Loucy (cell line): ENCODE measurements around the gene STAC3.
A peak's percentile ranks its signal among the peaks of the same experiment; 100 is the strongest.

Source experiments
- H2AFZ ChIP-seq: fragments of 200-600 bp; sonication (generic); 2 replicates; pipeline ENCODE4 v1.6.0; 2016; ENCODE audit warnings: antibody characterized with exemption, mild to moderate bottlenecking, low read length, moderate library complexity
- H3F3A ChIP-seq: fragments of 200-600 bp; 2 replicates; pipeline ENCODE4 v1.6.0; 2016; ENCODE audit warnings: antibody characterized with exemption, low read depth, mild to moderate bottlenecking
- H3K27me3 ChIP-seq: fragments of 200-600 bp; sonication (generic); 2 replicates; pipeline ENCODE4 v1.6.1; 2014; ENCODE audit warnings: low read length, mild to moderate bottlenecking; ENCODE audit not compliant: insufficient read depth, poor library complexity, severe bottlenecking
- H3K36me3 ChIP-seq: fragments of 200-600 bp; sonication (generic); 2 replicates; pipeline ENCODE4 v1.6.1; 2016; ENCODE audit warnings: low read length; ENCODE audit not compliant: insufficient read depth
- H3K4me1 ChIP-seq: fragments of 200-600 bp; sonication (generic); 2 replicates; pipeline ENCODE4 v1.5.1; 2014; ENCODE audit warnings: low read length, mild to moderate bottlenecking; ENCODE audit not compliant: insufficient read depth, poor library complexity, severe bottlenecking
- H3K4me2 ChIP-seq: fragments of 200-600 bp; sonication (generic); 2 replicates; pipeline ENCODE4 v1.6.0; 2014; ENCODE audit warnings: antibody characterized with exemption, low read length, low read depth, mild to moderate bottlenecking; ENCODE audit not compliant: poor library complexity, severe bottlenecking
- H3K4me3 ChIP-seq: fragments of 200-600 bp; sonication (generic); 2 replicates; pipeline ENCODE4 v1.5.1; 2014; ENCODE audit warnings: low read length, mild to moderate bottlenecking, mixed read lengths; ENCODE audit not compliant: poor library complexity, severe bottlenecking
- H3K79me2 ChIP-seq: fragments of 200-600 bp; sonication (generic); 2 replicates; pipeline ENCODE4 v1.6.1; 2014; ENCODE audit warnings: low read length; ENCODE audit not compliant: insufficient read depth
- H3K9ac ChIP-seq: fragments of 200-600 bp; sonication (generic); 2 replicates; pipeline ENCODE4 v1.6.0; 2014; ENCODE audit warnings: mild to moderate bottlenecking, low read depth, low read length, moderate library complexity; ENCODE audit not compliant: poor library complexity, severe bottlenecking
- H3K9me2 ChIP-seq: fragments of 200-600 bp; sonication (generic); replicated peaks from 2 replicates; pipeline ENCODE4 v1.6.1; 2016; ENCODE audit warnings: low read depth, low read length, mixed read lengths
- H3K9me3 ChIP-seq: fragments of 200-600 bp; sonication (generic); 2 replicates; pipeline ENCODE4 v1.6.1; 2014; ENCODE audit warnings: mild to moderate bottlenecking, antibody characterized with exemption, low read length, low read depth; ENCODE audit not compliant: insufficient read depth
- H4K20me1 ChIP-seq: fragments of 200-600 bp; sonication (generic); 2 replicates; pipeline ENCODE4 v1.6.0; 2014; ENCODE audit warnings: antibody characterized with exemption, low read length, mild to moderate bottlenecking; ENCODE audit not compliant: insufficient read depth, poor library complexity, severe bottlenecking
- CTCF ChIP-seq: fragments of 200-600 bp; sonication (generic); conservative IDR thresholded peaks from 2 replicates; pipeline ENCODE4 v1.5.1; 2014; ENCODE audit warnings: mild to moderate bottlenecking, antibody characterized with exemption, low read length
- EZH2phosphoT487 ChIP-seq: fragments of 200-600 bp; IDR thresholded peaks from 2 replicates; pipeline ENCODE4 v1.6.1; 2018; ENCODE audit warnings: antibody characterized with exemption, mild to moderate bottlenecking, moderate library complexity, borderline replicate concordance

The STAC3 gene

GRCh38 chr12:57195611-57196371, 55.2 kb downstream of the STAC3 start:
- Histone ChIP-seq H3K4me3 (peak overlapping the region; percentile 40), H3K79me2 (no peaks in the 10 kb centered on the region), H3K9ac (peak overlapping the region; percentile 46), H3K9me3 (no peaks in the 10 kb centered on the region), H3K9me2 (no peaks in the 10 kb centered on the region), H4K20me1 (no peaks in the 10 kb centered on the region), H3K4me2 (peak overlapping the region; percentile 62), H3K27me3 (no peaks in the 10 kb centered on the region), H3F3A (no peaks in the 10 kb centered on the region), H3K36me3 (no peaks in the 10 kb centered on the region; the same call in 1 of the 2 replicates), H2AFZ (no peak overlapping the region; the same call in 1 of the 2 replicates), H3K4me1 (peaks cover 17% of the 10 kb centered on the region)
- TF ChIP-seq CTCF, result peak; percentile 37; the same call in 1 of the 2 replicates
- no peak for TF ChIP-seq EZH2phosphoT487

- Histone ChIP-seq H2AFZ (no peak overlapping the region), H3K79me2 (no peaks in the 10 kb centered on the region), H3K27me3 (no peaks in the 10 kb centered on the region), H3K9me2 (no peaks in the 10 kb centered on the region), H3F3A (no peaks in the 10 kb centered on the region), H3K9ac (no peak overlapping the region), H4K20me1 (no peaks in the 10 kb centered on the region), H3K4me3 (peak overlapping the region; percentile 40), H3K4me1 (peaks cover 17% of the 10 kb centered on the region), H3K4me2 (peak overlapping the region; percentile 62), H3K9me3 (no peaks in the 10 kb centered on the region), H3K36me3 (no peaks in the 10 kb centered on the region; the same call in 1 of the 2 replicates)
- TF ChIP-seq EZH2phosphoT487 (no peak), CTCF (no peak)
Measured at GRCh38 chr12:57195186-57195585, 55.8 kb downstream of the STAC3 start.

GRCh38 chr12:57194253-57194652, 56.7 kb downstream of the STAC3 start:
- Histone ChIP-seq H3K4me2 (no peak overlapping the region), H3K9ac (no peak overlapping the region), H4K20me1 (no peaks in the 10 kb centered on the region), H3K27me3 (no peaks in the 10 kb centered on the region), H2AFZ (no peak overlapping the region), H3K9me2 (no peaks in the 10 kb centered on the region), H3K9me3 (no peaks in the 10 kb centered on the region), H3F3A (no peaks in the 10 kb centered on the region), H3K4me3 (no peak overlapping the region), H3K4me1 (peaks cover 17% of the 10 kb centered on the region), H3K36me3 (no peaks in the 10 kb centered on the region; the same call in 1 of the 2 replicates), H3K79me2 (no peaks in the 10 kb centered on the region)
- TF ChIP-seq CTCF, result no peak
- TF ChIP-seq EZH2phosphoT487, result no peak
